GM10847 (cell line): ENCODE data around the gene GTPBP6.

Experiments used
- POLR2A ChIP-seq: IDR thresholded peaks from 2 replicates; pipeline ENCODE4 v1.6.1; 2011; ENCODE audit not compliant: insufficient read length; ENCODE audit errors: extremely low read depth

The GTPBP6 gene

GRCh38 chrX:346034-346813, 27.6 kb upstream of the GTPBP6 start:
- no peak for TF ChIP-seq POLR2A

GRCh38 chrX:345020-345925, 26.7 kb upstream of the GTPBP6 start:
- no peak for TF ChIP-seq POLR2A

GRCh38 chrX:344371-344901, 25.8 kb upstream of the GTPBP6 start:
- TF ChIP-seq POLR2A: no peak

GRCh38 chrX:341541-342101, 23.0 kb upstream of the GTPBP6 start:
- no peak for TF ChIP-seq POLR2A

- TF ChIP-seq POLR2A: no peak
Measured at GRCh38 chrX:340641-341423, 22.2 kb upstream of the GTPBP6 start.

GRCh38 chrX:340121-340520, 21.5 kb upstream of the GTPBP6 start:
- no peak for TF ChIP-seq POLR2A

GRCh38 chrX:338836-339400, 20.3 kb upstream of the GTPBP6 start:
- no peak for TF ChIP-seq POLR2A

GRCh38 chrX:338281-338835, 19.8 kb upstream of the GTPBP6 start:
- TF ChIP-seq POLR2A: no peak

- TF ChIP-seq POLR2A: no peak
Measured at GRCh38 chrX:337331-337831, 18.8 kb upstream of the GTPBP6 start.

- no peak for TF ChIP-seq POLR2A
Measured at GRCh38 chrX:336227-336626, 17.6 kb upstream of the GTPBP6 start.

GRCh38 chrX:335758-336155, 17.2 kb upstream of the GTPBP6 start:
- no peak for TF ChIP-seq POLR2A

- TF ChIP-seq POLR2A: no peak
Measured at GRCh38 chrX:334971-335757, 16.6 kb upstream of the GTPBP6 start.

- no peak for TF ChIP-seq POLR2A
Measured at GRCh38 chrX:334331-334891, 15.8 kb upstream of the GTPBP6 start.

- no peak for TF ChIP-seq POLR2A
Measured at GRCh38 chrX:333611-334311, 15.2 kb upstream of the GTPBP6 start.
